ENCODE measurements around the gene FAXDC2. TPM values are rescaled to one million over a fixed set of nuclear protein-coding genes. Genes with fewer than 3 reads are reported as not detected.

Gene FAXDC2
- polyA plus RNA-seq, 1 donor (not counting 4 experiments of a cell fraction or from before 2014, with no cell fraction given), result 4.6 TPM

DNA sequence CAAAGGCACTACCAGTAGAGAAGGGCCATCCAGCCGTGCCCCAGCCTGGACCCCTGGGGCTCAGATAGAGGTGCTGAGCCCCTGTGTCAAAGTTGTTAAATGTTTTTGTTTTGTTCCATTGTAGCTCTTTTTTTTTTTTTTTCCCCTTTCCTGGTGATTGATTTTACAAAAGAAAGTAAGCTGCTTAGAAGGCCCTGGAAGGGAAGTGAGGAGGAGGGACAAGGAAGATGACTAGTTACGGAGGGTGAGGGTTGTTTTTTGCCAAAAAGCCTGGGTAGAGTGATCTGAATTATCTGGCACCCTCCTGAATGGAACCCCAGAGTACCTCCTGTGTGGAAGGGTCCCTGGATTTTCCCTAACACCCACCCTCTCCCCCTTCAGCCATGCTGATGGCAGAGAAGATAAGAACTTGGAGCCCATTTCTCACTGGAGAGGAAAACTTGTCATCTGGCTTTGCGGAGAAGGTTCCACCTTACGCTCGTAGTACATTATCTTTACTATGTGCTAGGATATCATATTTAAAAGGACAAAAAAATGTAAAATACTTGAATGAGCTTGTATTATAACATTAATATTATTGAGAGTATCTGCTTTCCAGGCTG lies 33.4 kb downstream of the FAXDC2 start:
- Histone ChIP-seq H3K4me2 (ENCODE audit: control insufficient read depth, extremely low read depth, insufficient read depth, low read depth, low read length) (no peak overlapping the region), H3K9me1 (ENCODE audit: control insufficient read depth, extremely low read depth, insufficient read depth, low read length) (no peaks in the 10 kb centered on the region), H3K9ac (ENCODE audit: control insufficient read depth, extremely low read depth, insufficient read depth, low read length) (no peak overlapping the region), H3K27me3 (ENCODE audit: control insufficient read depth, extremely low read depth, insufficient read depth, low read length) (no peaks in the 10 kb centered on the region), H2AFZ (ENCODE audit: control insufficient read depth, low read length) (no peak overlapping the region), H3K9me3 (ENCODE audit: control insufficient read depth, low read depth, low read length) (no peaks in the 10 kb centered on the region), H3K36me3 (ENCODE audit: control insufficient read depth in 2 of 2, extremely low read depth in 1 of 2, insufficient read depth in 2 of 2, low read length in 2 of 2) (peaks cover 38 to 59% of the 10 kb centered on the region in 2 experiments), H4K20me1 (ENCODE audit: control insufficient read depth, extremely low read depth, insufficient read depth, low read length) (no peaks in the 10 kb centered on the region), H3K4me1 (ENCODE audit: control insufficient read depth, extremely low read depth, insufficient read depth, low read length) (no peaks in the 10 kb centered on the region), H3K79me2 (ENCODE audit: control insufficient read depth, insufficient read depth, low read length) (peaks cover 2% of the 10 kb centered on the region), H3K27ac (ENCODE audit: control insufficient read depth, insufficient read depth, low read length) (no peak overlapping the region), H3K4me3 (ENCODE audit: control insufficient read depth in 2 of 3, extremely low read depth in 1 of 3, insufficient read depth in 2 of 3, low read depth in 1 of 3, low read length in 3 of 3) (no peak overlapping the region)
- FAIRE-seq, result no peak
- dilution Hi-C loops (cut with MboI; ENCODE audit: extremely low pct_ligation_motif_present, low sequenced_read_pairs), result no loop called here
- no peak for DNase-seq (ENCODE audit: low read depth, low spot score)
- TF ChIP-seq, protein P1, sequence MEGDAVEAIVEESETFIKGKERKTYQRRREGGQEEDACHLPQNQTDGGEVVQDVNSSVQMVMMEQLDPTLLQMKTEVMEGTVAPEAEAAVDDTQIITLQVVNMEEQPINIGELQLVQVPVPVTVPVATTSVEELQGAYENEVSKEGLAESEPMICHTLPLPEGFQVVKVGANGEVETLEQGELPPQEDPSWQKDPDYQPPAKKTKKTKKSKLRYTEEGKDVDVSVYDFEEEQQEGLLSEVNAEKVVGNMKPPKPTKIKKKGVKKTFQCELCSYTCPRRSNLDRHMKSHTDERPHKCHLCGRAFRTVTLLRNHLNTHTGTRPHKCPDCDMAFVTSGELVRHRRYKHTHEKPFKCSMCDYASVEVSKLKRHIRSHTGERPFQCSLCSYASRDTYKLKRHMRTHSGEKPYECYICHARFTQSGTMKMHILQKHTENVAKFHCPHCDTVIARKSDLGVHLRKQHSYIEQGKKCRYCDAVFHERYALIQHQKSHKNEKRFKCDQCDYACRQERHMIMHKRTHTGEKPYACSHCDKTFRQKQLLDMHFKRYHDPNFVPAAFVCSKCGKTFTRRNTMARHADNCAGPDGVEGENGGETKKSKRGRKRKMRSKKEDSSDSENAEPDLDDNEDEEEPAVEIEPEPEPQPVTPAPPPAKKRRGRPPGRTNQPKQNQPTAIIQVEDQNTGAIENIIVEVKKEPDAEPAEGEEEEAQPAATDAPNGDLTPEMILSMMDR (optimal IDR thresholded peaks at IDR 0.05 in 1 of 3, IDR thresholded peaks at IDR 0.05 in 1 of 3, conservative IDR thresholded peaks at IDR 0.05 in 1 of 3; ENCODE audit: extremely low read depth in 1 of 3, insufficient read depth in 2 of 3, low read length in 3 of 3), result no peak

DNA sequence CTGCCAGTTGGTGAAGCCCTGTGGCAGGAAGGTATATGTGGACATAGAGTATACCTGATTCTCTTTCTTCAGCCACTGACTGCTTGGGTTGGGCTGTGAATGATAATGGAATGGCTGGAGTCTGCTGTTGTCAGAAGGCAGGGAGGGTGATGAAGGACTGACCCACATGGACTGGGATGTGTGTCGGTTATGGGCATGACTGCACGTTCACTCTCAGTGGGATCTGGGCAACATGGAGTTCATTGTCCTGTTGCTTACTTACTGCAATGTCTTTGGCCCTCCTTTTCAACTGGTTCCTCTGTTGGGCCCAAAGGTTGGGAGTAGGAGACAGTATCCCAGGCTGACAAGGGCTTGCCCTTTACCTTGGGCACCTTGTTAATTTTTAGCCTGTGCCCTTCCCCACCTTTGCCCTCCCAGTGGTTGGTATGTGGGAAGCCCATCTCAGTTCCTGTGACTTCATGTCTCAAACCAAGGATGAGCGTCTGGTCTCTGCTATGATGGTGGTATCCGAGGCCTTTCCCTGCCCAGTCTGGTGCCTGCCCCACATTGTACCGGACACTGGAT lies 34.6 kb downstream of the FAXDC2 start:
- TF ChIP-seq, protein P1 (optimal IDR thresholded peaks at IDR 0.05 in 1 of 3, IDR thresholded peaks at IDR 0.05 in 1 of 3, conservative IDR thresholded peaks at IDR 0.05 in 1 of 3; ENCODE audit: extremely low read depth in 1 of 3, insufficient read depth in 2 of 3, low read length in 3 of 3), result no peak
- no peak for TF ChIP-seq EZH2 (IDR thresholded peaks at IDR 0.05; ENCODE audit: low read length)
- DNase-seq (ENCODE audit: low read depth, low spot score) (no peak), FAIRE-seq (no peak)
- H3K4me1 ChIP-seq (ENCODE audit: control insufficient read depth, extremely low read depth, insufficient read depth, low read length), result no peaks in the 10 kb centered on the region
- no peaks in the 10 kb centered on the region for H3K9me3 ChIP-seq (ENCODE audit: control insufficient read depth, low read depth, low read length)
- H3K36me3 ChIP-seq (ENCODE audit: control insufficient read depth in 2 of 2, extremely low read depth in 1 of 2, insufficient read depth in 2 of 2, low read length in 2 of 2), result peaks cover 41 to 67% of the 10 kb centered on the region in 2 experiments
- H4K20me1 ChIP-seq (ENCODE audit: control insufficient read depth, extremely low read depth, insufficient read depth, low read length), result no peaks in the 10 kb centered on the region
- no peaks in the 10 kb centered on the region for H3K9me1 ChIP-seq (ENCODE audit: control insufficient read depth, extremely low read depth, insufficient read depth, low read length)
- H3K27ac ChIP-seq (ENCODE audit: control insufficient read depth, insufficient read depth, low read length), result no peak overlapping the region
- no peak overlapping the region for H3K9ac ChIP-seq (ENCODE audit: control insufficient read depth, extremely low read depth, insufficient read depth, low read length)
- H3K4me3 ChIP-seq (ENCODE audit: control insufficient read depth in 2 of 3, extremely low read depth in 1 of 3, insufficient read depth in 2 of 3, low read depth in 1 of 3, low read length in 3 of 3), result no peak overlapping the region
- no peak overlapping the region for H3K4me2 ChIP-seq (ENCODE audit: control insufficient read depth, extremely low read depth, insufficient read depth, low read depth, low read length)
- H2AFZ ChIP-seq (ENCODE audit: control insufficient read depth, low read length), result no peak overlapping the region
- dilution Hi-C loops (cut with MboI; ENCODE audit: extremely low pct_ligation_motif_present, low sequenced_read_pairs), result no loop called here
- H3K79me2 ChIP-seq (ENCODE audit: control insufficient read depth, insufficient read depth, low read length), result peaks cover 2% of the 10 kb centered on the region
- H3K27me3 ChIP-seq (ENCODE audit: control insufficient read depth, extremely low read depth, insufficient read depth, low read length), result no peaks in the 10 kb centered on the region
